Right cardiac atrium (tissue), 5 donors: ENCODE results near the gene ZNF585A. TPM values are rescaled to one million over a fixed set of nuclear protein-coding genes. Genes with fewer than 3 reads are reported as not detected.

ENCODE experiments used
- polyA plus RNA-seq: library from polyadenylated mRNA; stranded (reverse); fragments of 200-250 nt; gene quantifications from one replicate; pipeline ENCODE4 v1.2.3, GENCODE V29; 2013
- total RNA-seq, 4 donors: library from RNA; stranded (reverse); fragmentation: NEBNext Ultra II Directional; extraction: Animal tissue kit (Norgen Biotek cat#: 25700); gene quantifications; one replicate each; pipeline ENCODE4 v1.2.1, GENCODE V29; 2021
- donor health status: healthy with polysubstance abuse.
- donor health status: DM: no; HTN: yes; CAD: no.
- donor health status: DM: no; HTN: no; CAD: no.
- donor health status: DM: no; HTN: yes; CAD: no; lungs with severe emphysema.
- donor health status: DM: yes; HTN: yes; CAD: no.

Gene ZNF585A
- total and polyA plus RNA-seq, 5 donors = 11.0 to 18.1 (median 13.2) TPM

Other genes starting within 250 kb of the ZNF585A start
- 10 to 100 TPM in 2 of 4 donors, 1 to 10 TPM in 2; 8.7 to 11.9 (median 9.9) TPM for gene ZNF420, start 94.3 kb downstream of the ZNF585A start, total RNA-seq
- gene ZNF420, start 94.3 kb downstream of the ZNF585A start, polyA plus RNA-seq = 4.5 TPM
- 10 to 100 TPM; 12.6 to 15.0 (median 14.5) TPM for gene ZNF585B, start 37.8 kb upstream of the ZNF585A start, total RNA-seq
- gene ZNF585B, start 37.8 kb upstream of the ZNF585A start, polyA plus RNA-seq = 6.0 TPM
- 10 to 100 TPM; 11.1 to 12.8 (median 11.6) TPM for gene ZNF383, start 45.5 kb upstream of the ZNF585A start, total RNA-seq
- 5.7 TPM for gene ZNF383, start 45.5 kb upstream of the ZNF585A start, polyA plus RNA-seq
- 1 to 10 TPM; 5.4 to 7.9 (median 6.9) TPM for gene ZNF527, start 198.4 kb upstream of the ZNF585A start, total RNA-seq
- gene ZNF527, start 198.4 kb upstream of the ZNF585A start, polyA plus RNA-seq = 4.2 TPM